H1 (cell line): ENCODE results near the gene NAMPT. TPM values are rescaled to one million over a fixed set of nuclear protein-coding genes. Genes with fewer than 3 reads are reported as not detected.

Source experiments
- CTCF ChIA-PET: fragments of 300-600 bp; sonication (Branson Sonifier 250); formaldehyde crosslinking; loops from one replicate; lab custom pipeline; 2021; ENCODE audit not compliant: partially characterized antibody; lab: Charles Lee
- POLR2A ChIA-PET: fragments of 300-600 bp; sonication (Branson Sonifier 250); formaldehyde crosslinking; loops from one replicate; lab custom pipeline; 2021; ENCODE audit warnings: inconsistent platforms; ENCODE audit not compliant: partially characterized antibody; lab: Charles Lee
- DNase-seq, 2 experiments: peaks; one replicate each; pipeline versions ENCODE4 v3.0.0 to v3.0.0-alpha.2; 2010 to 2022; ENCODE audit warnings: low spot score in 2 of 2, low read depth in 1 of 2, mixed read lengths in 1 of 2
- FAIRE-seq: peaks from 2 replicates; lab custom pipeline; 2011; peaks lifted over from hg19 to GRCh38; lab: Jason Lieb, UNC
- H2AFZ ChIP-seq: 2 replicates; pipeline ENCODE4 v1.8.1; 2012; ENCODE audit warnings: low read length, inconsistent platforms
- H2AK5ac ChIP-seq: 2 replicates; pipeline ENCODE4 v1.6.1; 2013; ENCODE audit warnings: low read depth, low read length
- H2BK120ac ChIP-seq: replicated peaks from 2 replicates; pipeline ENCODE3; 2013; ENCODE audit warnings: low read depth, low read length, inconsistent platforms
- H2BK12ac ChIP-seq: 2 replicates; pipeline ENCODE4 v1.6.1; 2013; ENCODE audit warnings: low read depth, low read length
- H2BK15ac ChIP-seq: 2 replicates; pipeline ENCODE4 v1.6.1; 2013; ENCODE audit warnings: low read length
- H2BK20ac ChIP-seq: 2 replicates; pipeline ENCODE4 v1.6.1; 2013; ENCODE audit warnings: low read length
- H2BK5ac ChIP-seq: 2 replicates; pipeline ENCODE4 v1.6.1; 2013; ENCODE audit warnings: low read depth, low read length
- H3K14ac ChIP-seq: 2 replicates; pipeline ENCODE4 v1.6.1; 2013; ENCODE audit warnings: inconsistent platforms; ENCODE audit not compliant: insufficient read length
- H3K18ac ChIP-seq: 2 replicates; pipeline ENCODE4 v1.6.1; 2013; ENCODE audit warnings: low read length; ENCODE audit errors: extremely low read depth
- H3K23ac ChIP-seq: 2 replicates; pipeline ENCODE4 v1.6.1; 2013; ENCODE audit warnings: inconsistent platforms; ENCODE audit not compliant: insufficient read length
- H3K23me2 ChIP-seq: 2 replicates; pipeline ENCODE4 v1.6.1; 2013; ENCODE audit warnings: low read depth, low read length
- H3K27ac ChIP-seq: 2 replicates; pipeline ENCODE4 v1.6.1; 2011; ENCODE audit warnings: low read depth, low read length, inconsistent platforms
- H3K27me3 ChIP-seq, 4 experiments: replicated peaks in 1 of 4; 1 replicate in 1 of 4; 2 replicates in 3 of 4; pipeline versions ENCODE4 v1.6.1 to v1.8.1; 2011 to 2013; ENCODE audit warnings: low read length in 3 of 4, mild to moderate bottlenecking in 3 of 4, inconsistent platforms in 2 of 4, mixed read lengths in 2 of 4, moderate library complexity in 1 of 4; ENCODE audit not compliant: control insufficient read depth in 3 of 4, insufficient read depth in 3 of 4; ENCODE audit errors: extremely low read depth in 1 of 4
- H3K36me3 ChIP-seq, 4 experiments: 2 replicates each; pipeline versions ENCODE4 v1.6.1 to v1.8.1; 2011 to 2013; ENCODE audit warnings: mild to moderate bottlenecking in 4 of 4, low read length in 3 of 4, moderate library complexity in 2 of 4, control low read depth in 1 of 4, inconsistent platforms in 1 of 4; ENCODE audit not compliant: insufficient read depth in 4 of 4, control insufficient read depth in 2 of 4
- H3K4ac ChIP-seq: replicated peaks from 2 replicates; pipeline ENCODE3; 2013; ENCODE audit warnings: low read length, low read depth, mixed read lengths, inconsistent platforms; ENCODE audit not compliant: insufficient read length
- H3K4me1 ChIP-seq, 4 experiments: replicated peaks in 1 of 4; 1 replicate in 1 of 4; 2 replicates in 3 of 4; pipeline versions ENCODE4 v1.6.1 to v1.8.1; 2011 to 2013; ENCODE audit warnings: low read length in 3 of 4, inconsistent platforms in 2 of 4, mixed read lengths in 1 of 4; ENCODE audit not compliant: insufficient read depth in 4 of 4, control insufficient read depth in 3 of 4
- H3K4me2 ChIP-seq, 2 experiments: 2 replicates each; pipeline versions ENCODE4 v1.6.1 to v1.8.1; 2011 to 2013; ENCODE audit warnings: low read depth in 2 of 2, low read length in 2 of 2, control low read depth in 1 of 2, inconsistent platforms in 1 of 2, mild to moderate bottlenecking in 1 of 2; ENCODE audit not compliant: insufficient read depth in 1 of 2
- H3K4me3 ChIP-seq, 4 experiments: fragments of 200-600, 300-600 bp in 1 of 4; sonication (generic), shearing (Covaris generic), sonication (Bioruptor Twin) in 1 of 4; 2 replicates each; pipeline versions ENCODE4 v1.5.1 to v1.8.1; 2011 to 2016; ENCODE audit warnings: low read length in 4 of 4, low read depth in 3 of 4, control low read depth in 2 of 4, inconsistent platforms in 2 of 4, mild to moderate bottlenecking in 2 of 4, mixed read lengths in 1 of 4, moderate library complexity in 1 of 4; ENCODE audit not compliant: insufficient read depth in 2 of 4; ENCODE audit errors: extremely low read depth in 1 of 4
- H3K56ac ChIP-seq: replicated peaks from 2 replicates; pipeline ENCODE3; 2013; ENCODE audit warnings: low read depth, mild to moderate bottlenecking, mixed read lengths, low read length, inconsistent platforms; ENCODE audit not compliant: insufficient read length
- H3K79me1 ChIP-seq: 2 replicates; pipeline ENCODE4 v1.6.1; 2013; ENCODE audit warnings: low read depth, low read length, control low read depth
- H3K79me2 ChIP-seq, 2 experiments: 2 replicates each; pipeline versions ENCODE4 v1.6.1 to v1.8.1; 2012 to 2013; ENCODE audit warnings: low read length in 2 of 2, mild to moderate bottlenecking in 2 of 2, inconsistent platforms in 1 of 2; ENCODE audit not compliant: insufficient read depth in 2 of 2, control insufficient read depth in 1 of 2
- H3K9ac ChIP-seq, 4 experiments: replicated peaks in 1 of 4; 1 replicate in 1 of 4; 2 replicates in 3 of 4; pipeline versions ENCODE4 v1.6.1 to v1.8.1; 2011 to 2013; ENCODE audit warnings: low read depth in 3 of 4, low read length in 3 of 4, control low read depth in 2 of 4, mild to moderate bottlenecking in 2 of 4, moderate library complexity in 2 of 4, inconsistent platforms in 1 of 4; ENCODE audit errors: extremely low read depth in 1 of 4
- H3K9me3 ChIP-seq, 2 experiments: 2 replicates each; pipeline versions ENCODE4 v1.6.1 to v1.8.1; 2012 to 2013; ENCODE audit warnings: mild to moderate bottlenecking in 2 of 2, moderate library complexity in 2 of 2, control low read depth in 1 of 2, inconsistent platforms in 1 of 2, low read depth in 1 of 2, low read length in 1 of 2, mixed read lengths in 1 of 2; ENCODE audit not compliant: insufficient read depth in 2 of 2
- H4K20me1 ChIP-seq, 2 experiments: replicated peaks in 1 of 2; 2 replicates each; pipeline versions ENCODE3 to v1.8.1; 2011 to 2013; ENCODE audit warnings: inconsistent platforms in 2 of 2, low read length in 2 of 2, mild to moderate bottlenecking in 1 of 2; ENCODE audit not compliant: insufficient read depth in 2 of 2, control insufficient read depth in 1 of 2
- H4K5ac ChIP-seq: 2 replicates; pipeline ENCODE4 v1.6.1; 2013; ENCODE audit warnings: low read length, low read depth, mixed read lengths, inconsistent platforms; ENCODE audit not compliant: insufficient read length
- H4K8ac ChIP-seq: 2 replicates; pipeline ENCODE4 v1.8.0; 2013; ENCODE audit warnings: mild to moderate bottlenecking, moderate library complexity, low read length, inconsistent platforms; ENCODE audit not compliant: insufficient read depth; ENCODE audit errors: extremely low read depth
- H4K91ac ChIP-seq: replicated peaks from 2 replicates; pipeline ENCODE3; 2013; ENCODE audit warnings: low read length, mixed read lengths, inconsistent platforms; ENCODE audit not compliant: insufficient read length
- RAD21 ChIP-seq, 2 experiments: IDR thresholded peaks in 1 of 2; conservative IDR thresholded peaks in 1 of 2; 2 replicates each; pipeline ENCODE4 v1.6.1; 2011; ENCODE audit warnings: low read depth in 2 of 2, low read length in 2 of 2, improper control_type of control experiment in 1 of 2, inconsistent platforms in 1 of 2, mild to moderate bottlenecking in 1 of 2, moderate library complexity in 1 of 2
- WGBS, 2 experiments: shearing (Covaris generic) in 1 of 2; methylation state at CpG; one replicate each; pipeline versions ENCODE4 v1.1.6 to v1.1.7; 2013 to 2015; ENCODE audit warnings: low lambda C conversion rate in 2 of 2, mixed read lengths in 2 of 2, inconsistent platforms in 1 of 2, low coverage in 1 of 2, missing lambda C conversion rate in 1 of 2; ENCODE audit not compliant: insufficient replicate concordance in 2 of 2, insufficient coverage in 1 of 2, insufficient read length in 1 of 2; ENCODE audit errors: extremely low coverage in 1 of 2, missing lambda C conversion rate in 1 of 2; 5-methylcytosine and 5-hydroxymethylcytosine counted together
- polyA plus RNA-seq, 7 experiments: library from polyadenylated mRNA; depleted of rRNA in 3 of 7; stranded (reverse) in 5 of 7; unstranded in 2 of 7; fragments of >200 nt in 5 of 7; fragments of 200-250 nt in 2 of 7; gene quantifications; 1 replicate in 5 of 7; 2 replicates in 1 of 7; 4 replicates in 1 of 7; pipeline versions ENCODE4 v1.2.1 to v1.2.3, GENCODE V29; 2011 to 2013; ENCODE audit warnings: missing spikeins in 2 of 7, mixed read lengths in 2 of 7
- total RNA-seq: library from RNA; stranded (reverse); fragmentation: NEBNext Ultra II Directional; extraction: Animal tissue kit (Norgen Biotek cat#: 25700); gene quantifications from 2 replicates; pipeline ENCODE4 v1.2.1, GENCODE V29; 2021

NAMPT gene
- total and polyA plus RNA-seq, 2 of the 8 experiments (the other 6 are each of a cell fraction or from before 2014, with no cell fraction given) = 15.4 to 95.9 TPM

GRCh38 chr7:106255246-106255645 lies 29.5 kb downstream of the NAMPT start:
- POLR2A ChIA-PET = no interaction called here
- Histone ChIP-seq H4K91ac (no peak overlapping the region), H3K27me3 (no peaks in the 10 kb centered on the region), H4K5ac (no peak overlapping the region), H3K18ac (no peak overlapping the region), H2BK20ac (no peak overlapping the region), H3K23me2 (no peaks in the 10 kb centered on the region), H2BK120ac (no peak overlapping the region), H3K23ac (no peak overlapping the region), H3K14ac (no peak overlapping the region), H3K79me2 (no peaks in the 10 kb centered on the region), H3K79me1 (no peaks in the 10 kb centered on the region), H3K56ac (no peak overlapping the region), H4K8ac (no peak overlapping the region), H3K9ac (no peak overlapping the region), H2BK15ac (no peak overlapping the region), H2AFZ (no peak overlapping the region), H2BK5ac (no peak overlapping the region), H3K4me1 (no peaks in the 10 kb centered on the region), H3K4me3 (no peak overlapping the region), H2BK12ac (no peak overlapping the region), H3K4ac (no peak overlapping the region), H3K4me2 (no peak overlapping the region), H3K9me3 (no peaks in the 10 kb centered on the region), H3K27ac (no peak overlapping the region), H2AK5ac (no peak overlapping the region), H3K36me3 (peaks cover 2 to 50% (median 31%) of the 10 kb centered on the region in 4 experiments; a peak in 6 of 8 replicates), H4K20me1 (no peaks in the 10 kb centered on the region)
- no peak for TF ChIP-seq RAD21 (IDR thresholded peaks at IDR 0.05 in 1 of 2, conservative IDR thresholded peaks at IDR 0.05 in 1 of 2; ENCODE audit: low read depth in 2 of 2, low read length in 2 of 2)
- FAIRE-seq (no peak), DNase-seq (no peak)
- CTCF ChIA-PET = interaction anchor here (1.9 kb wide), 1 partner anchor 79 kb away, joined by 6 read pairs; no protein-coding TSS in a partner anchor
- WGBS, 2 experiments = 88% methylated on average over 1 of the region's 1 CpG; no CpG with 5 or more reads in 1 of the 2 experiments
